NCI-H187 (cell line): ENCODE results near the gene SLC9A9.
"Not testable (repeated sequence)": the region's sequence is repeated elsewhere in the genome, so short reads cannot be mapped to it uniquely, and the experiment has no call there.

Source experiments
- DNase-seq, 2 experiments: peaks; one replicate each; lab custom pipeline; 2025; lab: John Stamatoyannopoulos, UW

The SLC9A9 gene

DNA sequence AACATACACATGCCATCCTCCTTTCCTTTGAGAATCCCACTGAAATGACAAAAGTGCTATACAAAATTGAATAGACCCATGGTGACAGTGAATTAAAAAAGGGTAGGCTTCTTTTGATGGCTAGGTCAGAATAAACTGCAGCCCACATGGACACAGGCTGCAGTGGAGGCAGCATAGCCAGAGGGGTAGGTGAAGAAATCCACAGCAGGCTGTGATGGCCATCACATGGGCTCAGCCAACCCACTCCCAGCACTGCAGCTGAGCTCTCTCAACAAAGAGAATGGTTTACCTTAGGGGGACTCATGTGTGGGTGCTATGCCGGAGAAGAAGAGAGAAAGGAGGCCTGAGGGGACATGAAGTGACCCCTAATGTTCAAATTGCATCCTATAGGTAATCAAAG, 397.6 kb downstream of the SLC9A9 start:
- DNase-seq = no peak

DNA sequence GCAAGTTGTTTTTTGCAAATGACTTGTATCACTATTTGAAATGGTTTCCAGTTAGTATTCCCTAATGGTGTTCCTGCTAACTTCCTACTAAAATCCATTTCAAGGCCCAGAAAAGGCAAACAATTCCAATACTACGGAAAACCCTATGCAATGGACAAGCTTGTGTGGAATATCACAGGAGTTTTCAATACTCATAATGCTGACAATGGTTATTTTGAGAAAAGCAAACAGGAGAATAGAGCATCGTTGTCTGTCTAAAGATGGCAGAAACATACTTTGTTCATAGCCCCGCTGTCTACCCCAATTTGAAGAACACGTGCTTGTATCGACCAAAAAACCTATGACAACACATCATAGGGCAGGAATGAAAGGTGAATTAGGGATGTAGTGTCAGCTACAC, 400.8 kb downstream of the SLC9A9 start:
- DNase-seq = no peak

DNA sequence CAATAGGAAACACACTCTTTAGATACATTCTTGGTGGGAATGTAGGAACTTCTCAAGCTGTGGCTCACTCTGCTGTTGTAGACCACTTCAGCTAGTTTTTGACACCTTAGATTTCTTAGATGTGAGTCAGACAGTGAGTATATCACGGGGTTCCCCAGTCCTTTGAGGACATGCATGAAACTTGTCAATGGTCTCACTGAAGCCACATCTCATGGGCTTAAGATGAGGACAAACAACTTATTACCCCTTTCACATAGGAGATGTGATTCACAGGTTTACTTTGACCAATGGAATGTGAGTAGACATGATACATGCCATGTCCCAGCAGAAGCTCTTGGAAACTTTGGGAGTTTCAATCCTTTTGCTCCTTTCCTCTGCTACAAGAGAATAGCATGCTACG, 403.1 kb downstream of the SLC9A9 start:
- DNase-seq = no peak

DNA sequence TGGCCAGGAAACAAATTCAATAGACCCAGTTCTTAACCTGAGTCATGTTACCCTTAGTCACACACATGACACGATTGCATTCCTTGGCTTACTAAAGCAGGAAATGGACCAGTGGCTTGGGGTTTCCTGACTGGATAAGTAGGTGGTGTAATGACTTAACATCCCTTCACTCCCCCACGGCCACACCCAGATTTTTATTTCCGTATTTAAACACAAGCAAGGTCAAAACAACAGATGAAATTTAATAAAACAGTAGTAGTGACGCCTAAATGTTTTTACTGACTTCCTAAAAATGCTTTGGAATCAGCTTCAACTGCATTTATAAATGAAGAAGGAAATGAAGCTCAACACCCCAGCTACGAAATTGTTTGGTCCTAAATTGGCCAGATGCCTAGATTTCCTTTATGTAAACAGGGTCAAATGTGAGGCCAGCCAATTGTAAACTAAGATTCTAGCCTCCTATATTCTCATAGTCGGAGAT, 404.4 kb downstream of the SLC9A9 start:
- no peak for DNase-seq

DNA sequence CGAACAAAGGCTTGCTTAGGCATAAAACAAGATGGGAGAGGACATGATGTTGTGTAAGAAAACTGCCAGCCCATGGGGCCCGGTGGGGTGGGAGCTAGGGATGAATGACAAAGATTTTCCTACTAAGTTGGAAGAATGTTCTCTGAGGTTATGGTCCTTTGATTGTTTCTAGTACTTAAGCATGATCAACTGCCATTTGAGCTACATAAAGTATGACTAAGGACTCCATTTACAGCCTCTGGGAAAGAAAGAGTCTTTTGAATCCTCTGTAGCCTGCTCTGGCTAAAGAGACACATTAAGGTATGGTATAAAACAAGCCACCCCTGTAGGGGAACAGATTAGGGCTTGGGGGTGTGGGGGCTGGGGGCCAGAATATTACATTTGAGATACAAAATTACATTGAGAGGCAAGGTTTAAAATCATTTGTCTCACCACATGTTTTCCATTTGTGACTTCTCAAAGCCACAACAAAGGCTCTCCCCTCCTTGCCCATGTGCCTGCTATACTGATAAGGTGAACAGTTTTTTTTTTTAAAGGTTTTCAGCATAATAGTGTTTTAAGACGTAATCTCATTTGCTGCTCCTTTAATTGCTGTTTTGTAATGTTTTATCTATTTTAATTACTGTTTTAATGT, 405.3 kb downstream of the SLC9A9 start:
- DNase-seq = no peak

DNA sequence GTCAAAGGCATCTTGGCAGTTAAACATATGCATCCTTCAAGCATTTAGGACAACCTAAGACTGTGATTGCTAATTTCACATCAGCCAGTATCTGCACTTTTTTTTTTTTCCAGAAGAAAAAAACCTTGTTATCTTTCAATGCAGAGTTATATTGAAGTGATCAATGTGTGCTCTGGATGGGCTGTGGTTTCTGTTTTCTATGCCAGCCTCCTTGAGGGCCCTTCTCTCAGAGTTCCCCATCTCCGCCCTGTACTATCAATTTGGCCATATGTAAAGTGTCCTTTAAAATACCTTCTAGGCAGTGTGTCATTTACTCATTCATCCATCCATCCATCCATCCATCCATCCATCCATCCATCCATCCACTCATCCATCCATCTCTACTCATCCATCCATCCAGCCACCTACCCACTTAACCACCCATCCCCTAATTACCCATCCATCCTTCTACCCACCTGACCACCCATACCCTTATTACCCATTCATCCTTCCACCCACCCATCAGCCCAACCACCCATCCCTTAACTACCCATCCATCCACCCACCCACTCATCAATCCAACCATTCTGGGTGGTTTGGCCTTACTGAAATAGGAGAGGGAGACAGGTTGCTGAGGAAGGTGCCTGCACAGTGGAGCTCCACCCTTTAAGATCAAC, 406.6 kb downstream of the SLC9A9 start:
- no peak for DNase-seq

DNA sequence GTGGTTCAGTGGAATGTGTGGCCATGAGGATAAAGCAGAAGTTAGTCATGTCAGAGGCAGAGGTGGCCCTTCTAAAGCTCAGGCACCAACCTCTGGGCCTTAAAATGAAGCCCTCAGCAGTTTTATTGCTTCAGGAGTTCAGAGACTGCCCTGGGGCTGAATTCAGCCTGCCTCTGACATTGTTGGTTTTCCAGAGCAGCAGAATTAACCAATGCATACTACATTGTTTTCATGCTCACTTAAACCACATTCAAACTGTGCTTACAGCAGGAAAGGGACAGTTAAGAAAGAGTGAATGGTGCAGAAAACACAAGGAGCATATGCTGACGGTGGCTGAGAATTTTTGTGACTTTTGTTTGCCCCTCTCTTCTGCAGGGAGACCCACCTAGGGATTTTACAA, 408.5 kb downstream of the SLC9A9 start:
- DNase-seq = no peak

DNA sequence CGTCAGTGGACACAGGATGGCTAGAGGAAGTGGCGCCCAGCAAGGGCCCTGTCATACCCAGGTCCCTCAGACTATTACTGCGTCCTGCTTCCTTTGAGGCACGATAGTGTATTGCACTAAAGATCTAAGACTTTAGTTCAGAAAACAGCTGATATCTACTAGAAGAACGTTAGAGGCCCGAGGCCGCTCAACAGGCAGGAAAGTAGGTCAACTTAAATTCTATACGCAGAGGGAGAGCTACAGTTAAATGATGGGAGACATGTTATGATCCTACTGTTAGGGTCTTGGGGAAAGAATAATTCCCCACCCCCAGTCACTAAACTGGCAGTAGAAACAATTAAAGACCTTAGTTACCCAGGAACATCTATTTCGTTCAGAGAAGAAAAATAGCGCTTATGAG, 410.9 kb downstream of the SLC9A9 start:
- no peak for DNase-seq

DNA sequence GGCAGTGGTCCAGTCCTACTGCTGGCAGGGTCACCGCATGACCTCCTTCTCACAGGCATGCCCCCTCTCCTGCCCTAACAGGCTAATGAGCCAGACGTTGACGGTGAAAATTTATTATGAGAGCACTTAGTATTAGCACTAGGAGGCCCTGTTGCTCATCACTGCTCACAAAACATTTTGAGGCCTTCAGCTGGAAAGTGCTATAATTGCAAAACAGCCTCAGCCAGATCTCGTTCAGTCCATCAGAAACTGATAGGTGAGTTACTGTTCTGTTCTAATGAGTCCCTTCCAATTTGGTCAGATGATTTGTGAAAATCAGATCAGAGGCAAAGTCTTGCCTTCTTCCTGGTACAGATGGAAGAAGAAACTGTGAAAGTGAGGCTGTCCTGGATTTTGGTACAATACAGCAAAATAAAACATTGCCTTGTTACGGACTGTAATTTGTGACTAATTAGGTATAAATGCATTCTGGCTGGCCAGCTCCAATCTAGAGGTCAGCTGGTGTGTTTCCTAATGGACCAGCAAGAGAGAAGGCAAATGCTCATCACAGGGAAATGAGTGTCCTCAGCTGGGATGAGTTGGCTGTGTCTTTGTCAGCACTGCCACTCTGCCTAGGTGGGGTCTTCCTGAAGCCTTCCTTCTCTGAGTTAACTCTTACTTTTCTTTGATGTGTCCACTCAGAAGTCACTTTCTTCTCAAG, 411.9 kb downstream of the SLC9A9 start:
- DNase-seq = no peak

DNA sequence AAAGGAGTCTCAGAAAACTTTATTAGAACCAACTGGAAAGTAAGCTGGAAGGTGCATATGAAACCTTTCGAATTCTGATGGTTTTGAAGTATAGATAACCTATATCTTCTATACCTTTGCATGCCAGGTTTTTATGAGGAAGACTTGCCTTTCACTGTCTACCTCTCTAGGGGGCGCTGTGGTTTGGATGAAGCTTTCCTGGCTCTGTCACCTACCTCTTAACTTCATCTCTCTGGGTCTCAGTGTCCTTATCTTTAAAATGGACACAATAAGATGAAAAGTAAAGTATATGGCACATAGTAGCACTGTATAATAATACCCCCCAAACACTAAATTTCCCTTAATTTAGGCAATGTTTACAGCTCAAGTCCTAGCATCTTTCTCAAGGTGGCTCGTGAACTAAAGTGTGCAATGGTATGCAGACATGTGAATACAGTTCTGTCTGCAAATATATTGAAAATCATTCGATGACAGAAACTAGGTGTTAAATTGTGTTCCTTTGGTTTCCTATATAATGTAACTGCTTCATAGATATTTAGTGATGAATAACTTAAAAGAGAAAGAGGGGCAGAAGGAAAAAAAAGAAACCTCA, 414.4 kb downstream of the SLC9A9 start:
- no peak for DNase-seq

DNA sequence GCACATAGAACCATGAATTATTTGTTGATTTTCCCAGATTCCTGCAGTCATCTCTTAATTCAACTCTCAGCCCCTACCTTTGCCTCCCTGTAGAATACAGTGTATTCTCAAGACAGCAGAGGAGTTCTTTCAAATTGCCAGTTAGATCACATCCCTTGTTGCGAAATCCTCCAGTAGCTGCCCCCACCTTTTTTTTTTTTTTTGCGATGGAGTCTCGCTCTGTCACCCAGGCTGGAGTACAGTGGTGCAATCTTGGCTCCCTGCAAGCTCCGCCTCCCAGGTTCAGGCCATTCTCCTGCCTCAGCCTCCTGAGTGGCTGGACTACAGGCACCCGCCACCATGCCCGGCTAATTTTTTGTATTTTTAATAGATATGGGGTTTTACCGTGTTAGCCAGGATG, 417.0 kb downstream of the SLC9A9 start:
- DNase-seq = not testable (repeated sequence)

DNA sequence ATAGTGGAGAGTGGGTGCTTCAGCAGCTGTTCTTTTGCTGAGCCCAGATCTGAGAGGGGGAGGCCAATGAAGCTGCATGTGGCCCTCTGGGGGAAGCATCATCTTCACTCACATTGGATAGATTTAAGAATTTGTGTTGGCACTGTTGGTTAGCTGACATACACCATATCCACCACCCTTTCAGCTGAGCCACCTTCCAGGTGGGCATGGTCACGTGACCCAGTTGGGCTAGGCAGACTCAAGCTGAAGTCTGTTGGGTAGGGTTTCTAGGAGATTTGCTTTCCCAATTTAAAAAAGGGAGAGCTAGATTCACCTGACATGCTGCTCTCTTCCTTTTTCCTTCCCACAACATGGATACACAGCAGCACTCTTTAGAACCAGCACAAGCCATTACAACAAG, 417.7 kb downstream of the SLC9A9 start:
- DNase-seq = no peak

DNA sequence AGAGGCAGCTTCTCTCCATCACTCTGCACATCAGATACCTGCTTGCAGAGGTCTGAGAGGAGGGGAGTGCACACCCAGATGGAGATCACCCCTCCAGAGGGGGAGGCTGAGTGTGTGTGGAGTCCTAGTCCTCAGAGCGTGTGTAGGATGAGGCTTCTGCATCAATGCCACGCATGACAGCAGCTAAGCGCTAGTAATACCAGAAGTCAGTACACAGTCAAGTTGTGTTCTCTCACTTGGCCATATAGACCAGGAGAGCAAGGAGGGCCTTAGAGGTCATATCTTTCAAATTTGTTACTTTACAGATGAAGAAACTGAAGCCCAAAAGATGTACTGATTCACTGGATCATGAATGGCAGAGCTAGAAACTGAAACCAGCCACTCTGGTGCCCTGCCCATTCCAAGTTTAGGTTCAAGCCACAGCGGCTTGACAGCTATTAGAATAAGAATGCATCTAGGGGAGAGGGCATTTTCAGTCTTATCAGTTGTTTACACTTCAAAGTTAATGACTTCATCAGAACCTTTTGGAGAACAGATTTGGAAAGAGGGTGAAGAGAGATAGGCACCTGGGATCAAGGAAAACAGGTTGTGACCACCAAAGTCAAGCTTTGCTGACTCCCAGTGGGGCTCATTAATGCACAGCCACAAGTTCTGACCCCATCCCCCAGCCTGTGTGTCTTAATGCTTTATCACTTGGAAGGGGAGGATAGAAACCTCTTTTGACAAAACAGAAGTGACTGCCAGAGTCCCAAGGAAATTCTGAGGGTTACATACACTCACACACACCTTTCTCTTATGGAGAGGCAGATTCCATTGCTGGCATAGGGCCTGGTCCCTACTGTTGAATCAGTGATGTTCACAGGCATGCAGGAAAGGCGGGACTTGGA, 418.4 kb downstream of the SLC9A9 start:
- DNase-seq = no peak

DNA sequence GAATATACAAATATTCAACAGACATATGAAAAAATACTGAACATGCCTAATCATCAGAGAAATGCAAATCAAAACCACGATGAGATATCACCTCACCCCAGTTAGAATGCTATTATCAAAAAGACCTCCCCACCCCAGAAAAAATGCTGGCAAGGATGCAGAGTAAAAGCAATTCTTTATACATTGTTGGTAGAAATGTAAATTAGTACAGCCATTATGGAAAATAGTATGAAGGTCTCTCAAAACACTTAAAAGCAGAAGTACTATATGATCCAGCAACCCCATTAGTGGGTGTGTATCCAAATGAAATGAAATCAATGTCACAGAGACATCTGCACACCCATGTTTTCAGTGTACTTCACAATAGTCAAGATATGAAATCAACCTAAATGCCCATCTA, 420.0 kb downstream of the SLC9A9 start:
- DNase-seq = no peak

DNA sequence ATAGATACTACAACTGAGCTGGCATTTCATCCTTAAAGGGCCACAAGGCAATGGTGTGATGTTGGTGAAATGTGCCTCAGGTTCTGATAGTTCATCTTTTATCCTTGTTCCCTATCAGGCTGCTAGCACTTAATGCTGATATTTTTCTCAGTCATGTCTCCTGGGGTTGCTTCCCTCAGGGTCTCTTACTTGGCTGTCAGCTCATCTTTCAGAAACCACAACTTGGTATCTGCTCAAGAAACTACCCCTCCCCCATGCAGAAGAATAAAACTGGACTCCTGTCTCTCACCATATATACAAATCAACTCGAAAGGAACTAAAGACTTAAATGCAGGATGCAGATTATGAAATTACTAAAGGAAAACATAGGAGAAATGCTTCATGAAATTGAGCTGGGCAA, 420.6 kb downstream of the SLC9A9 start:
- DNase-seq = no peak

DNA sequence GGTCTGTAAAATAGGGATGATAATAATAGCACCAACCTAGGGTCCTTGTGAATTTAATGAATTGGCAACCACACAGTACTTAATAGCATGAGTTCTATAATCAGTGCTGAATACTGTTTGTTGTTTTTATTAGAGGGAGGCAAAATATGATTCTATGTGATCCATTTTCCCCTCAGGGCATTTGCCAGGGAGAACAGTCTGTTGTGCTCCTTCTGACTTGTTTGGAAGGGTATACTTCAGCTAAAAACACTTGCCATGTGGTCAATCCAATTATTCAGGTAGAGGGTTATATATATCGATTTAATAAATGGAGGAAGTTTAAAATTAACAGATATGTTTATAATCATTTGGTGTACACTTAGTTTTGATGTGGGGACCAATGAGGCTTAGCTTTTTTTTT, 423.4 kb downstream of the SLC9A9 start:
- no peak for DNase-seq

DNA sequence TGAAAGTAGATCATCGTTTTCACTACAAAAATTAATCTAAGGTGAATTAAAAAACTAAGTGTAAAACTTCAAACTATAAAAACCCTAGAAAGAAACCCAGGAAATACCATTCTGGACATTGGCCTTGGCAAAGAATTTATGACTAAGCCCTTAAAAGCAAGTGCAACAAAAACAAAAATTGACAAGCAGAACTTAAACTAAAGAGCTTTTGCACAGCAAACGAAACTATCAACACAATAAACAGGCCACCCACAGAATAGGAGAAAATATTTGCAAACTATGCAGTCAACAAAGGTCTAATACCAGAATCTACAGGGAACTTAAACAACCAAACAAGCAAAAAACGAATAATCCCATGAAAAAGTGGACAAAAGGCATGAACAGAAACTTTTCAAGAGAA, 426.7 kb downstream of the SLC9A9 start:
- no peak for DNase-seq

DNA sequence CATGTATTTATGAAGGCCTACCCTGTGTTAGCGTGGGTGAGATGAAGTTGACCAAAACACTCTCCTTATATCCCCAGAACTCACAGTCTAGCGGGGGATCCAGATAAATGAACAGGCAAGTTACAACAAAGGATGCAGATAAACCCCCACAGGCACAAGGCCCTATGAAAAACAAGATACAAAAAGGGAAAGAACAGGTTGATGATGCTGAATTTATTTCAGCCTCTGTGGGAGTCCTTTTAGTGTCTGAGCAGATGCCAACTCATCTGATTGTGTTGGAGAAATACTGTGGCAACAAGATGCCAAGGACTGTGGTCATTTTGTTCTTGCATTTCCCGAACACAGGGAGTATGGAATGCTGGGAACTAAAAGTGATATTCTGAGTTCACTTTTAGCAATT, 428.7 kb downstream of the SLC9A9 start:
- no peak for DNase-seq

DNA sequence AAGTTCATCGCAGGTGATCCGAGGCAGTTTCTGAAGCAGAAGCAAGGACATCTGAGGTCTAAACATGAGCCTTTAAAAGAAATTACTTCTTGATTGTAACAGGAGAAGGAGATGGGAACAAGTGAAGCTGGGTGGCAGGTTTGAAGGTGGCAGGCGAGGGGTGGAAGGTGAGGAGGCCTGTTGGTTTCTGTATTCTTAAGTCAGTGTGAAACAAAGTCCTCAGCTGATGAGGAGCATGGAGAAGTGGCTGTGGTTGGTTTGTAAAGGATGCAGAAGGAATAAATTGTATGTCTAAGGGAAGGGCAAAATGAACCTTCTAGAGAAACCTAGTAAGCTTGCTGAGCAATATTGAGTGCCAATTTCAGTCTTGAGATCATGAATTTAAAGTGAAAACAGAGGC, 429.9 kb downstream of the SLC9A9 start:
- no peak for DNase-seq

DNA sequence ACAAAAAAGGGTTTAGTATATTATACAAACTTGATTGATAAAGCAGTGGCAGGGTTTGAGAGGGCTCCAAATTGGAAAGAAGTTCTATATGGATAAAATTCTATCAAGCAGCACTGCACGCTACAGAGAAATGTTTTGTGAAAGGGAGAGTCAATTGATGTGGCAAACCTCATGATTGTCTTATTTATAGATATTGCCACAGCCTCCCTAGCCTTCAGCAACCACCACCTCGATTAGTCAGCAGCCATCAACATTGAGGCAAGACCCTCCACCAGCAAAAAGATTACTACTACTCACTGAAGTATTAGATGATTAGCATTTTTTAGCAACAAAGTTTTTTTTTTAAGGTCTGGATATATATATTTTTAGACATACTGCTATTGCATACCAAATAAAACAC, 432.0 kb downstream of the SLC9A9 start:
- DNase-seq = no peak

DNA sequence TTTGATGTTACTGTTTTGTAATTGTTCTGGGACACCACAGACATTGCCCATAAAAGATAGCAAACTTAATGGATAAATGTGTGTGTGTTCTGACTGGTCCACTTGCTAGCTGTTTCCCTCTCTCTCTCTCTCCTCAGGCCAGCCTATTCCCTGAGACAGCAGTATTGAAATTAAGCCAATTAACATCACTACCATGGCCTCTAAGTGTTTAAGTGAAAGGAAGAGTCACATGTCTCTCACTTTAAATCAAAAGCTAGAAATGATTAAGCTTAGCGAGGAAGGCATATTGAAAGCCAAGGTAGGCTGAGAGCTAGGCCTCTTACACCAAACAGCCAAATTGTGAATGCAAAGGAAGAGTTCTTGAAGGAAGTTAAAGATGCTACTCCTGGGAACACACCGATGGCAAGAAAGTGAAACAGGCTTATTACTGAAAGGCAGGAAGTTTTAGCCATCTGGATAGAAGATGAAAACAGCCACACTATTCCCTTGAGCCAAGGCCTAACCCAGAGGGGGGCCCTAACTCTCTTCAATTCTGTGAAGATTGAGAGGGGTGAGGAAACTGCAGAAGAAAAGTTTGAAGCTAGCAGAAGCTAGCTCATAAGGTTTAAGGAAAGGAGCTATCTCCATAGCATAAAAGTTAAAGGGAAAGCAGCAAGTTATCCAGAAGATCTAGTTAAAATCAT, 433.6 kb downstream of the SLC9A9 start:
- no peak for DNase-seq
